Measurements from ENCODE around the gene PLD1. TPM values are rescaled to one million over a fixed set of nuclear protein-coding genes. Genes with fewer than 3 reads are reported as not detected.

PLD1 gene
- total RNA-seq, 6 donors from 2014 or later = 11.2 to 47.1 (median 15.6) TPM

DNA sequence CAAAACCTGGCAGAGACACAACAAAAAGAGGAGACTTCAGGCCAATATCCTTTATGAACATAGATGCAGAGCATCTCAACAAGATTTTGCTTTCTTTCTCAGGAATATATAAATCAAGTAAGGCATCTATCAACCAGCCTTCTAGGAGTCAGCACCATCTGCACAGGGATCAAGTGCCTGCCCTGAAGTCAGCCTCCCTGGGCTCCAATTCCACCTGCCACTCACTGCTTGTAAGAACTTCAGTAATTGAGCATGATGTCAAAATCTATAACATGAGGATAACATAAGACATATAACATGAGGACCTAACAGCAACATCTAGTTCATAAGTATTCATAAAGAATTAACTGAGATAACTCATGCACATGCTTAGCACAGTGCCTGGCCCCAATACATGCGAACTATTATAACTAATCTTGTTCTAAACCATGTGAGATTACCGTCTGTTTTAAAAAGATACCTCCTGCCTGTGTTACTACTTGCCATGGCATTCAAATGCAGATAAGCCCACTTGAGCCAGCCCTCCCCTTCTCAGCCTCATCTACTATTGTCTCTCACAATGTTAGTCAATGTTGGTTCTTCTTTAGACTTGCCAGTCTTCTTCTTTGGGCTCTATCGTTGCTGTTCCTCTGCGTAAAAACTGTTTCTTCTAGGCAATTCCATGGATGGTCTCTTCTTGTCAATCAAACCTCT, 91.6 kb downstream of the PLD1 start:
- no peaks in the 10 kb centered on the region for H3K4me1 ChIP-seq
- no peaks in the 10 kb centered on the region for H3K27me3 ChIP-seq
- H3K36me3 ChIP-seq = peaks cover 0 to 14% (median 0%) of the 10 kb centered on the region in 4 donors
- H3K4me3 ChIP-seq = no peak overlapping the region
- TF ChIP-seq POLR2AphosphoS5 (IDR thresholded peaks at IDR 0.05) = no peak
- TF ChIP-seq EP300 (IDR thresholded peaks at IDR 0.05) = no peak
- TF ChIP-seq POLR2A (IDR thresholded peaks at IDR 0.05) = no peak
- TF ChIP-seq, protein P1, sequence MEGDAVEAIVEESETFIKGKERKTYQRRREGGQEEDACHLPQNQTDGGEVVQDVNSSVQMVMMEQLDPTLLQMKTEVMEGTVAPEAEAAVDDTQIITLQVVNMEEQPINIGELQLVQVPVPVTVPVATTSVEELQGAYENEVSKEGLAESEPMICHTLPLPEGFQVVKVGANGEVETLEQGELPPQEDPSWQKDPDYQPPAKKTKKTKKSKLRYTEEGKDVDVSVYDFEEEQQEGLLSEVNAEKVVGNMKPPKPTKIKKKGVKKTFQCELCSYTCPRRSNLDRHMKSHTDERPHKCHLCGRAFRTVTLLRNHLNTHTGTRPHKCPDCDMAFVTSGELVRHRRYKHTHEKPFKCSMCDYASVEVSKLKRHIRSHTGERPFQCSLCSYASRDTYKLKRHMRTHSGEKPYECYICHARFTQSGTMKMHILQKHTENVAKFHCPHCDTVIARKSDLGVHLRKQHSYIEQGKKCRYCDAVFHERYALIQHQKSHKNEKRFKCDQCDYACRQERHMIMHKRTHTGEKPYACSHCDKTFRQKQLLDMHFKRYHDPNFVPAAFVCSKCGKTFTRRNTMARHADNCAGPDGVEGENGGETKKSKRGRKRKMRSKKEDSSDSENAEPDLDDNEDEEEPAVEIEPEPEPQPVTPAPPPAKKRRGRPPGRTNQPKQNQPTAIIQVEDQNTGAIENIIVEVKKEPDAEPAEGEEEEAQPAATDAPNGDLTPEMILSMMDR (IDR thresholded peaks at IDR 0.05) = no peak
- H3K27ac ChIP-seq = no peak overlapping the region
- DNase-seq (no peak), ATAC-seq (ENCODE audit: low FRiP score in 2 of 2) (no peak)
- peaks cover 0 to 3% (median 0%) of the 10 kb centered on the region in 4 donors for H3K9me3 ChIP-seq
- WGBS, 2 donors = 90 to 95% methylated on average over 4 of the region's 4 CpGs

DNA sequence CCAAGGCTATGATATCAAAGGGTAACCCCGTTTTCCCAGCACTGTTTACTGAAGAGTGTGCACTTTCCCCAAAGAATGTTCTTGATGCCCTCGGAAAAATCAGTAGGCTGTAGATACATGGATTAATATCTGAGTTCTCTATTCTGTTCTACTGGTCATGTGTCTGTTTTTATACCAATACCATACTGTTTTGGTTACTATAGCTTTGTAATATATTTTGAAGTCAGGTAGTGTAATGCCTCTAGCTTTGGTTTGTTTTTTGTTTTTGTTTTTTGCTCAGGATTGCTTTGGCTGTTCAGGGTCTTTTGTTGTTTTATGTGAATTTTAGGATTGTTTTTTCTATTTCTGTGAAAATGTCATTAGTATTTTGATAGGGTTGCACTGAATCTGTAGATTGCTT, 95.1 kb downstream of the PLD1 start:
- peaks cover 0 to 3% (median 0%) of the 10 kb centered on the region in 4 donors for H3K9me3 ChIP-seq
- H3K36me3 ChIP-seq = peaks cover 0 to 16% (median 0%) of the 10 kb centered on the region in 4 donors
- no peak overlapping the region for H3K27ac ChIP-seq
- DNase-seq = no peak
- TF ChIP-seq, protein P1 (IDR thresholded peaks at IDR 0.05) = no peak
- TF ChIP-seq EP300 (IDR thresholded peaks at IDR 0.05) = no peak
- no peak for TF ChIP-seq POLR2A (IDR thresholded peaks at IDR 0.05)
- TF ChIP-seq POLR2AphosphoS5 (IDR thresholded peaks at IDR 0.05) = no peak
- no peak for ATAC-seq (ENCODE audit: low FRiP score in 2 of 2)
- no peaks in the 10 kb centered on the region for H3K4me1 ChIP-seq
- WGBS, 2 donors = 92 to 94% methylated on average over 2 of the region's 2 CpGs
- no peak overlapping the region for H3K4me3 ChIP-seq
- no peaks in the 10 kb centered on the region for H3K27me3 ChIP-seq

DNA sequence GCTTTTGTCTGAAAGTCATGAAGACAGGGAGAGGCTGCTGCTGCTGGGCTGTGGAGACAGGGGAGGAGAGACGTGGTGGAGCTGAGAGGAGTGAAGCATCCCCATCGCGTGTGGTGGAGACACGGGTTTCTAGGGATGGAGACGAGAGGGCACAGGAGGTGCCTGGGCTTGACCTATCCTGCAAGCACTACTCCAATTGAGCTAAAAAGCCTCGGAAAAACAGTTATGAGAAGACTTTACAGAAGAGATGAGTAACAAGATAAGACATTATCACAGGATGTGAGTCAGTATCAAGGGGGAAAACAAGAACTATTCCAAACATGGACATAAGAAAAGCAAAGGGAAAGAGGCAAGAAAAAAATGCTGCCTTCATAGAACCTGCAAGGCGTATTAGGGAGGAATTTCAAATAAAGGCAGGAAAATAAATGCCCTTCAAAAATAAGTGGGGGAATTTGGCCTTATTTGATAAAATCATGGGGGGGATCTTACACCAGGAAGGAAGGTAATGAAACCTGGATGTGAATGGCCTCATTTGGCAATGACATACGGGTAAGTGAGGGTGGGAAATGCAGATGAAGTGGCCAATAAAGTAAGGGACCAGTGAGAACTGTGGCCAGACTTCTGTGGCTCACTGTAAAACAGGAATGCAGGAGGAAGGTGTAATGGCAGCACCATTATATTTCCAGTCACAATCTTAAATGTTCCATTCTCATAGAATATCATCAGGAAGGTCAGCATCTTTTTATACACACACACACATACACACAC, 97.9 kb downstream of the PLD1 start:
- H3K27me3 ChIP-seq = no peaks in the 10 kb centered on the region
- H3K36me3 ChIP-seq = peaks cover 0 to 12% (median 0%) of the 10 kb centered on the region in 4 donors
- no peak for DNase-seq
- ATAC-seq (ENCODE audit: low FRiP score in 2 of 2) = no peak
- 89% methylated on average over 8 of the region's 8 CpGs for WGBS, 2 donors
- H3K4me1 ChIP-seq = no peaks in the 10 kb centered on the region
- peaks cover 0 to 3% (median 0%) of the 10 kb centered on the region in 4 donors for H3K9me3 ChIP-seq
- H3K4me3 ChIP-seq = no peak overlapping the region
- TF ChIP-seq, protein P1 (IDR thresholded peaks at IDR 0.05) = no peak
- TF ChIP-seq POLR2AphosphoS5 (IDR thresholded peaks at IDR 0.05) = no peak
- no peak for TF ChIP-seq POLR2A (IDR thresholded peaks at IDR 0.05)
- no peak for TF ChIP-seq EP300 (IDR thresholded peaks at IDR 0.05)
- H3K27ac ChIP-seq = no peak overlapping the region

DNA sequence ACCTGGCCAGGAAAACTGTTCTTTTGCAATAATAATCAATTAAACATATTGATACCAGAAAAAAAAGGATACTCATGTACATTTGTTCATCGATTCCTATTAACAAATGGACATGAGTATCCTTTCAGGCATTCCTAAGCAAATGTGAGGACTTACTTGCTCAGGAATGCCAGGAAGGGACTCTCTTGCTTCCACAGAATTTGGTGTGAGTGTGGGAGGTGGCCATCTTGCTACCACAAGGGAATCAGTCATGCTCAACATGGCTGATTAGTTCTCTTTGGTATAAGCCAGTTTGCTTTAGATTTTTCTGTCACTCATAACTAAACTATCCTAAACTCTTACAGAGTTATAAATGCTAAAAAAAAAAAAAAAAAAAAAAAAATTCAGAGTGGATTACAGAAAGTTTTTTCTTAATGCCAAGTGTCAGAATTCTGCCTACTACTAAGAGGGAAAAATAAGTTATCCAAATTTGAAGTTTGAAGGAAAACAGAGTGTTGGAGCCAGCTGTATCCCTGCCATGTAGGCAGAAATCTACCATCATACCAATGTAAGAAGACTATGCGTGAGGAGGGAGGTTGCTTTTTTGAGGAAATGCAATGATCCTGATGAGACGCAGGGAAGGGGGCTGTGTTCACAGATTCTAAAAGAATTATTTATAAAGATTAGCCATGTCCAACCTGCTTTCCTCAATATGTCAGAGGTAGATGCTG, 98.7 kb downstream of the PLD1 start:
- no peak overlapping the region for H3K27ac ChIP-seq
- DNase-seq (no peak), ATAC-seq (ENCODE audit: low FRiP score in 2 of 2) (no peak)
- TF ChIP-seq EP300 (IDR thresholded peaks at IDR 0.05) = no peak
- TF ChIP-seq, protein P1 (IDR thresholded peaks at IDR 0.05) = no peak
- no peak for TF ChIP-seq POLR2A (IDR thresholded peaks at IDR 0.05)
- TF ChIP-seq POLR2AphosphoS5 (IDR thresholded peaks at IDR 0.05) = no peak
- H3K27me3 ChIP-seq = no peaks in the 10 kb centered on the region
- H3K4me3 ChIP-seq = no peak overlapping the region
- H3K9me3 ChIP-seq = peaks cover 0 to 3% (median 0%) of the 10 kb centered on the region in 4 donors
- H3K4me1 ChIP-seq = no peaks in the 10 kb centered on the region
- H3K36me3 ChIP-seq = peaks cover 0 to 12% (median 0%) of the 10 kb centered on the region in 4 donors
- 87 to 95% methylated on average over 3 of the region's 3 CpGs for WGBS, 2 donors
